HepG2 (cell line): Measurements from ENCODE around the gene SERINC2. TPM values are rescaled to one million over a fixed set of nuclear protein-coding genes. Genes with fewer than 3 reads are reported as not detected.
A peak's percentile ranks its signal among the peaks of the same experiment; 100 is the strongest.

Experiments
- ATF1 ChIP-seq: IDR thresholded peaks from 2 replicates; pipeline ENCODE4 v1.6.1; 2016; ENCODE audit warnings: mild to moderate bottlenecking, control low read depth
- CCDC6 ChIP-seq: sonication (generic); formaldehyde crosslinking; IDR thresholded peaks from 2 replicates; pipeline ENCODE4 v1.8.1; 2022; ENCODE audit warnings: mild to moderate bottlenecking, missing genetic modification reagents, moderate library complexity
- FOXA3 ChIP-seq: IDR thresholded peaks from 2 replicates; pipeline ENCODE4 v1.6.1; 2016; ENCODE audit warnings: missing genetic modification reagents, missing compliant biosample characterization
- GATA4 ChIP-seq: sonication (generic); IDR thresholded peaks from 2 replicates; pipeline ENCODE4 v1.6.1; 2016; ENCODE audit warnings: antibody characterized with exemption, low read depth, borderline replicate concordance
- KLF9 ChIP-seq: IDR thresholded peaks from 2 replicates; pipeline ENCODE4 v1.6.1; 2016; ENCODE audit warnings: low read depth
- MED1 ChIP-seq: sonication (generic); formaldehyde crosslinking; IDR thresholded peaks from 2 replicates; pipeline ENCODE4 v1.4.0; 2020; ENCODE audit warnings: missing genetic modification reagents
- PCBP2 ChIP-seq: fragments of 200-400 bp; formaldehyde crosslinking; optimal IDR thresholded peaks from 2 replicates; pipeline ENCODE3; 2018; ENCODE audit warnings: low read length, low read depth; ENCODE audit not compliant: poor library complexity, severe bottlenecking
- PHF20 ChIP-seq: sonication (generic); formaldehyde crosslinking; IDR thresholded peaks from 2 replicates; pipeline ENCODE4 v1.5.0; 2020; ENCODE audit warnings: mild to moderate bottlenecking, missing genetic modification reagents
- PHF8 ChIP-seq: sonication (generic); formaldehyde crosslinking; IDR thresholded peaks from 2 replicates; pipeline ENCODE4 v1.5.0; 2020; ENCODE audit warnings: missing genetic modification reagents
- RFXANK ChIP-seq: IDR thresholded peaks from 2 replicates; pipeline ENCODE4 v1.6.1; 2016
- SMYD3 ChIP-seq: sonication (generic); formaldehyde crosslinking; IDR thresholded peaks from 2 replicates; pipeline ENCODE4 v1.8.1; 2023; ENCODE audit warnings: mild to moderate bottlenecking, missing genetic modification reagents
- U2AF1 ChIP-seq: fragments of 200-400 bp; formaldehyde crosslinking; optimal IDR thresholded peaks from 2 replicates; pipeline ENCODE3; 2017; ENCODE audit warnings: mild to moderate bottlenecking, low read depth, low read length
- YY1 ChIP-seq: IDR thresholded peaks from 2 replicates; pipeline ENCODE4 v1.6.1; 2011; ENCODE audit warnings: low read length, low read depth, moderate library complexity, mild to moderate bottlenecking; ENCODE audit not compliant: insufficient read depth, insufficient replicate concordance
- ZEB1 ChIP-seq: IDR thresholded peaks from 2 replicates; pipeline ENCODE4 v1.6.1; 2012; ENCODE audit warnings: mild to moderate bottlenecking, low read depth, inconsistent platforms; ENCODE audit not compliant: insufficient replicate concordance
- ZFP36 ChIP-seq: fragments of 150-350 bp; IDR thresholded peaks from 2 replicates; pipeline ENCODE4 v1.6.1; 2018; ENCODE audit warnings: borderline replicate concordance, low read length, low read depth; ENCODE audit not compliant: partially characterized antibody
- ZNF431 ChIP-seq: sonication (generic); formaldehyde crosslinking; IDR thresholded peaks from 2 replicates; pipeline ENCODE4 v1.9.0; 2022; ENCODE audit warnings: missing genetic modification reagents, low read depth, mild to moderate bottlenecking, borderline replicate concordance
- ZNF543 ChIP-seq: sonication (generic); formaldehyde crosslinking; IDR thresholded peaks from 2 replicates; pipeline ENCODE4 v1.4.0; 2020; ENCODE audit warnings: mild to moderate bottlenecking, missing genetic modification reagents
- polyA plus RNA-seq, 8 experiments: library from polyadenylated mRNA; depleted of rRNA in 3 of 8; stranded (reverse) in 7 of 8; unstranded in 1 of 8; fragments of >200 nt; fragmentation: Illumina TruSeq in 4 of 8; extraction: Trizol in 4 of 8; gene quantifications; 2 replicates each; pipeline versions ENCODE4 v1.2.1 to v1.2.3, GENCODE V29; 2011 to 2016; ENCODE audit warnings: low read depth in 4 of 8, missing spikeins in 1 of 8, mixed read lengths in 1 of 8; ENCODE audit not compliant: insufficient read depth in 1 of 8
- total RNA-seq, 5 experiments: library from RNA; depleted of rRNA; stranded (reverse); fragments of >200 nt; fragmentation: Illumina TruSeq; extraction: Trizol; gene quantifications; 2 replicates each; pipeline ENCODE4 v1.2.3, GENCODE V29; 2016; ENCODE audit warnings: low read depth in 1 of 5
- TF ChIP-seq, protein P1 (sequence below): sonication (generic); formaldehyde crosslinking; IDR thresholded peaks from 2 replicates; pipeline ENCODE4 v1.4.0; 2020; ENCODE audit warnings: mild to moderate bottlenecking, missing genetic modification reagents
- TF ChIP-seq, protein P2 (sequence below): sonication (generic); formaldehyde crosslinking; IDR thresholded peaks from 2 replicates; pipeline ENCODE4 v1.5.0; 2020; ENCODE audit warnings: missing genetic modification reagents
- TF ChIP-seq, protein P3 (sequence below): sonication (generic); formaldehyde crosslinking; IDR thresholded peaks from 2 replicates; pipeline ENCODE4 v1.4.0; 2020; ENCODE audit warnings: mild to moderate bottlenecking, missing genetic modification reagents, borderline replicate concordance
- TF ChIP-seq, protein P4 (sequence below): sonication (generic); formaldehyde crosslinking; IDR thresholded peaks from 2 replicates; pipeline ENCODE4 v1.5.0; 2020; ENCODE audit warnings: mild to moderate bottlenecking, low read depth, missing genetic modification reagents, borderline replicate concordance
- TF ChIP-seq, protein P5 (sequence below), 2 experiments: fragments of 450-650 bp in 1 of 2; sonication (generic) in 1 of 2; formaldehyde crosslinking; IDR thresholded peaks; 2 replicates each; pipeline versions ENCODE4 v1.5.0 to v1.8.0; 2020 to 2022; ENCODE audit warnings: mild to moderate bottlenecking in 1 of 2, missing genetic modification reagents in 1 of 2

The SERINC2 gene
- total and polyA plus RNA-seq, 2 of the 13 experiments (the other 11 are each of a cell fraction or from before 2014, with no cell fraction given): 4.8 to 126 TPM

DNA sequence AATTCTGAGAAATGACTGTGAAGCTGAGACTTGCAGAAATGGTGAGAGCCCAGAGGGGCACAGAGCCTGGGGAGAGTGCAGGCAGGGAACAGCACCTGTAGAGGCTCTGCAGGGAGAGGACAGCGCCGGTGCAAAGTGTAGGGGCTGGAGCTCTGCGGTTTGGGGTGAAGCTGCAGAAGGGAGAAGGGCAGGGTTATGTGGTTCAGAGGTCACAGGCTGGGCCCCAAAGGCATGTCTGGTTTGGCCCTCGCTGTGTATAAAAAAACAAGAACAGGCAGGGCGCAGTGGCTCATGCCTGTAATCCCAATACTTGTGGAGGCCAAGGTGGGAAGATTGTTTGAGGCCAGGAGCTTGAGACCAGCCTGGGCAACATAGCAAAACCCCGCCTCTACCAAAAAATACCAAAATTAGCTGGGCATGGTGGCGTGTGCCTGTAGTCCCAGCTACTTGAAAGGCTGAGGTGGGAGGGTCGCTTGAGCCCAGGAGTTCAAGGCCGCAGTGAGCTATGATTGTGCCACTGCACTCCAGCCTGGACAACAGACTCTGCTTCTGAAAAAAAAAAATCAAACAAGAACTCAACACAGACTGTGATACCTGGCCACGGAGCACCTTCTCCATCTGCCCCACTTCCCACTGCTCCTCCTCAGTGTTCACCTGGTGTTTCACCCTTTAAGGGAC lies 29.1 kb downstream of the SERINC2 start (continued):
- TF ChIP-seq, protein P1, sequence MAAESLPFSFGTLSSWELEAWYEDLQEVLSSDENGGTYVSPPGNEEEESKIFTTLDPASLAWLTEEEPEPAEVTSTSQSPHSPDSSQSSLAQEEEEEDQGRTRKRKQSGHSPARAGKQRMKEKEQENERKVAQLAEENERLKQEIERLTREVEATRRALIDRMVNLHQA (CRISPR knock-in tag): no peak
- TF ChIP-seq YY1 (peak; percentile 45), ZEB1 (peak; percentile 13), ZFP36 (no peak), FOXA3 (CRISPR knock-in tag) (no peak; the same call in 1 of the 2 replicates), KLF9 (CRISPR knock-in tag) (no peak), CCDC6 (CRISPR knock-in tag) (no peak), PHF8 (CRISPR knock-in tag) (no peak), PCBP2 (no peak), U2AF1 (no peak), SMYD3 (CRISPR knock-in tag) (peak; percentile 45; the same call in 1 of the 2 replicates), GATA4 (no peak), RFXANK (CRISPR knock-in tag) (no peak), ZNF543 (CRISPR knock-in tag) (no peak), PHF20 (CRISPR knock-in tag) (no peak), MED1 (peak; percentile 92), ATF1 (CRISPR knock-in tag) (no peak), ZNF431 (CRISPR knock-in tag) (no peak; the same call in 1 of the 2 replicates)
- TF ChIP-seq, protein P2, sequence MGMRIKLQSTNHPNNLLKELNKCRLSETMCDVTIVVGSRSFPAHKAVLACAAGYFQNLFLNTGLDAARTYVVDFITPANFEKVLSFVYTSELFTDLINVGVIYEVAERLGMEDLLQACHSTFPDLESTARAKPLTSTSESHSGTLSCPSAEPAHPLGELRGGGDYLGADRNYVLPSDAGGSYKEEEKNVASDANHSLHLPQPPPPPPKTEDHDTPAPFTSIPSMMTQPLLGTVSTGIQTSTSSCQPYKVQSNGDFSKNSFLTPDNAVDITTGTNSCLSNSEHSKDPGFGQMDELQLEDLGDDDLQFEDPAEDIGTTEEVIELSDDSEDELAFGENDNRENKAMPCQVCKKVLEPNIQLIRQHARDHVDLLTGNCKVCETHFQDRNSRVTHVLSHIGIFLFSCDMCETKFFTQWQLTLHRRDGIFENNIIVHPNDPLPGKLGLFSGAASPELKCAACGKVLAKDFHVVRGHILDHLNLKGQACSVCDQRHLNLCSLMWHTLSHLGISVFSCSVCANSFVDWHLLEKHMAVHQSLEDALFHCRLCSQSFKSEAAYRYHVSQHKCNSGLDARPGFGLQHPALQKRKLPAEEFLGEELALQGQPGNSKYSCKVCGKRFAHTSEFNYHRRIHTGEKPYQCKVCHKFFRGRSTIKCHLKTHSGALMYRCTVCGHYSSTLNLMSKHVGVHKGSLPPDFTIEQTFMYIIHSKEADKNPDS (CRISPR knock-in tag): peak; percentile 72; the same call in 1 of the 2 replicates
- TF ChIP-seq, protein P3, sequence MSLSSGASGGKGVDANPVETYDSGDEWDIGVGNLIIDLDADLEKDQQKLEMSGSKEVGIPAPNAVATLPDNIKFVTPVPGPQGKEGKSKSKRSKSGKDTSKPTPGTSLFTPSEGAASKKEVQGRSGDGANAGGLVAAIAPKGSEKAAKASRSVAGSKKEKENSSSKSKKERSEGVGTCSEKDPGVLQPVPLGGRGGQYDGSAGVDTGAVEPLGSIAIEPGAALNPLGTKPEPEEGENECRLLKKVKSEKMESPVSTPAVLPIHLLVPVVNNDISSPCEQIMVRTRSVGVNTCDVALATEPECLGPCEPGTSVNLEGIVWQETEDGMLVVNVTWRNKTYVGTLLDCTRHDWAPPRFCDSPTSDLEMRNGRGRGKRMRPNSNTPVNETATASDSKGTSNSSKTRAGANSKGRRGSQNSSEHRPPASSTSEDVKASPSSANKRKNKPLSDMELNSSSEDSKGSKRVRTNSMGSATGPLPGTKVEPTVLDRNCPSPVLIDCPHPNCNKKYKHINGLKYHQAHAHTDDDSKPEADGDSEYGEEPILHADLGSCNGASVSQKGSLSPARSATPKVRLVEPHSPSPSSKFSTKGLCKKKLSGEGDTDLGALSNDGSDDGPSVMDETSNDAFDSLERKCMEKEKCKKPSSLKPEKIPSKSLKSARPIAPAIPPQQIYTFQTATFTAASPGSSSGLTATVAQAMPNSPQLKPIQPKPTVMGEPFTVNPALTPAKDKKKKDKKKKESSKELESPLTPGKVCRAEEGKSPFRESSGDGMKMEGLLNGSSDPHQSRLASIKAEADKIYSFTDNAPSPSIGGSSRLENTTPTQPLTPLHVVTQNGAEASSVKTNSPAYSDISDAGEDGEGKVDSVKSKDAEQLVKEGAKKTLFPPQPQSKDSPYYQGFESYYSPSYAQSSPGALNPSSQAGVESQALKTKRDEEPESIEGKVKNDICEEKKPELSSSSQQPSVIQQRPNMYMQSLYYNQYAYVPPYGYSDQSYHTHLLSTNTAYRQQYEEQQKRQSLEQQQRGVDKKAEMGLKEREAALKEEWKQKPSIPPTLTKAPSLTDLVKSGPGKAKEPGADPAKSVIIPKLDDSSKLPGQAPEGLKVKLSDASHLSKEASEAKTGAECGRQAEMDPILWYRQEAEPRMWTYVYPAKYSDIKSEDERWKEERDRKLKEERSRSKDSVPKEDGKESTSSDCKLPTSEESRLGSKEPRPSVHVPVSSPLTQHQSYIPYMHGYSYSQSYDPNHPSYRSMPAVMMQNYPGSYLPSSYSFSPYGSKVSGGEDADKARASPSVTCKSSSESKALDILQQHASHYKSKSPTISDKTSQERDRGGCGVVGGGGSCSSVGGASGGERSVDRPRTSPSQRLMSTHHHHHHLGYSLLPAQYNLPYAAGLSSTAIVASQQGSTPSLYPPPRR (CRISPR knock-in tag): no peak; the same call in 1 of the 2 replicates
- TF ChIP-seq, protein P4, sequence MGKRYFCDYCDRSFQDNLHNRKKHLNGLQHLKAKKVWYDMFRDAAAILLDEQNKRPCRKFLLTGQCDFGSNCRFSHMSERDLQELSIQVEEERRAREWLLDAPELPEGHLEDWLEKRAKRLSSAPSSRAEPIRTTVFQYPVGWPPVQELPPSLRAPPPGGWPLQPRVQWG: no peak
- TF ChIP-seq, protein P5, sequence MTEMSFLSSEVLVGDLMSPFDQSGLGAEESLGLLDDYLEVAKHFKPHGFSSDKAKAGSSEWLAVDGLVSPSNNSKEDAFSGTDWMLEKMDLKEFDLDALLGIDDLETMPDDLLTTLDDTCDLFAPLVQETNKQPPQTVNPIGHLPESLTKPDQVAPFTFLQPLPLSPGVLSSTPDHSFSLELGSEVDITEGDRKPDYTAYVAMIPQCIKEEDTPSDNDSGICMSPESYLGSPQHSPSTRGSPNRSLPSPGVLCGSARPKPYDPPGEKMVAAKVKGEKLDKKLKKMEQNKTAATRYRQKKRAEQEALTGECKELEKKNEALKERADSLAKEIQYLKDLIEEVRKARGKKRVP (CRISPR knock-in tag; IDR thresholded peaks at IDR 0.05): no peak
